Peyer's patch (tissue), 4 donors: Measurements from ENCODE around the gene TRIM23. TPM values are rescaled to one million over a fixed set of nuclear protein-coding genes. Genes with fewer than 3 reads are reported as not detected.
"Not testable (repeated sequence)": the region's sequence is repeated elsewhere in the genome, so short reads cannot be mapped to it uniquely, and the experiment has no call there.

ENCODE experiments used
- DNase-seq, 3 donors: peaks; one replicate each; pipeline ENCODE4 v3.0.0-alpha.2; 2017 to 2019
- H3K27ac ChIP-seq, 4 donors: fragments of 200-600 bp; sonication (generic); one replicate each; pipeline ENCODE4 v1.5.1; 2016 to 2019
- H3K27me3 ChIP-seq, 2 donors: fragments of 200-600 bp; sonication (generic); one replicate each; pipeline ENCODE4 v1.5.1; 2019
- H3K36me3 ChIP-seq, 3 donors: fragments of 200-600 bp; sonication (generic); one replicate each; pipeline ENCODE4 v1.5.1; 2016 to 2019
- H3K4me1 ChIP-seq, 4 donors: fragments of 200-600 bp; sonication (generic); one replicate each; pipeline ENCODE4 v1.5.1; 2016 to 2019
- H3K4me3 ChIP-seq, 4 donors: fragments of 200-600 bp; sonication (generic); 1 replicate in 3 of 4; 2 replicates in 1 of 4; pipeline ENCODE4 v1.5.1; 2016 to 2019; ENCODE audit warnings: mild to moderate bottlenecking in 1 of 4
- H3K9me3 ChIP-seq, 4 donors: fragments of 200-600 bp; sonication (generic); one replicate each; pipeline ENCODE4 v1.5.1; 2016 to 2019; ENCODE audit warnings: mild to moderate bottlenecking in 1 of 4
- POLR2A ChIP-seq, 2 donors: fragments of 450-650 bp; IDR thresholded peaks; one replicate each; pipeline ENCODE4 v1.5.1; 2017; ENCODE audit warnings: antibody characterized with exemption in 2 of 2, mild to moderate bottlenecking in 2 of 2, moderate library complexity in 2 of 2
- total RNA-seq, 4 donors: library from RNA; depleted of rRNA; stranded (reverse); fragments of >200 nt; gene quantifications; one replicate each; pipeline ENCODE4 v1.1.0, GENCODE V29; 2016
- TF ChIP-seq, protein P1 (sequence below), 6 experiments: fragments of 450-650 bp in 4 of 6; fragments of 200-600 bp in 2 of 6; sonication (generic) in 1 of 6; IDR thresholded peaks; one replicate each; pipeline ENCODE4 v1.5.1; 2017 to 2019; ENCODE audit warnings: antibody characterized with exemption in 6 of 6, mild to moderate bottlenecking in 3 of 6, moderate library complexity in 1 of 6

TRIM23 gene
- total RNA-seq, 4 donors from 2014 or later = 5.1 to 11.8 (median 10.0) TPM

DNA sequence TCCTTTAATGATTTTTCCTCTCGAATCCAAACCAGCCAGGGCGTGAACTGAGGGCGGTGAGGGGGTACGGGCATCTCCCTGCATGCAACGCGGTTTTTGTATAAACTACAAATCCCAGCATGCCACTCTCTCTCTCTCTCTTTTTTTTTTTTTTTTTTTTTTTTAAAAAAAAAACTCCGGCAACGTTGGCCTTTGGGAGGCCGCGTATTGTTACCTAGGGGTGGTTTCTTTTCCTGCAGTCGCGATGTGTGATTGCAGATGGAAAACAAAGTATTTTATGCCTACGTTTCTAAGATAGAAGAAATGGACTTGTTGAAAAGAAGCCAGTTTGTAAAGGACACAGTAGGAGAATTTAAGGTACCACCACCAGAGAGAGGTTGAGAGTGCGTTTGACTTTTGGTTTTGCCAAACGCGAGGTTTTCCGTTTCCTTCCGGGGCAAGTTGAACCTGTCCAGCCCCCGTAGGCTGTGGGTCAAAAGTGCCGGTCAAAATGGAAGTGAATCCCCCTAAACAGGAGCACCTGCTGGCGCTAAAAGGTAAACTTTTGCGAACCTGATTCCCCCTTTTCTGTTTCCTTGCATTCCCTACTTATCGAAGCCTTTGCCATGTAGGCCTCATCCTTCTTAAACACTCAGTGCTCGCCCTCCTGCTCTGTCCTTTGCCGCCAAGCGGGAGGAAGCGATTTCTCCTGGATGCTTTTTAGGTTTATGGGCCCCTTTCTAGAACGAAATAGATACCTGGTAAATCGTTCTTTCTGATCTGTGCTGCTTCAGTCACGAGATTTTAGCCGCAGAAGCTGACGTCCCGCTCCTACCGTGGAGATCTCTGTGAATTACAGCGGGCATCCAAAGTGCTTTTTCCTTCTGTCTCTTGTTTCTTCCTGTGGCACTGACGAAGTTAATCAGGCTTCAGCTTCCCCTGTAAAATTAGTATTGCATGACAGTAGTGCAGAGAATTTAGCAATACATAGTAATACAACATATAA is 730 bp upstream of the TRIM23 start, which contains the start of the genes SHLD3 and TRAPPC13:
Gene SHLD3 (plus strand): TSS at position 457 of the 985 bp plus-strand sequence. CDS start 4,561 bp downstream, outside the sequence.
Gene TRAPPC13 (plus strand): TSS at position 457 of the 985 bp plus-strand sequence. CDS start 34 bp downstream, at position 491.
- Histone ChIP-seq H3K4me1 (peaks cover 0 to 32% (median 10%) of the 10 kb centered on the region in 4 donors), H3K4me3 (peak within 1 kb of the TSS; percentile 65 to 96 (median 76)), H3K27ac (peak within 1 kb of the TSS; percentile 76 to 91 (median 80)), H3K9me3 (no peaks in the 10 kb centered on the region), H3K27me3 (no peaks in the 10 kb centered on the region), H3K36me3 (peaks cover 0 to 8% (median 0%) of the 10 kb centered on the region in 3 donors)
- peak; percentile 75 to 93 (median 83) for DNase-seq
- TF ChIP-seq, protein P1, sequence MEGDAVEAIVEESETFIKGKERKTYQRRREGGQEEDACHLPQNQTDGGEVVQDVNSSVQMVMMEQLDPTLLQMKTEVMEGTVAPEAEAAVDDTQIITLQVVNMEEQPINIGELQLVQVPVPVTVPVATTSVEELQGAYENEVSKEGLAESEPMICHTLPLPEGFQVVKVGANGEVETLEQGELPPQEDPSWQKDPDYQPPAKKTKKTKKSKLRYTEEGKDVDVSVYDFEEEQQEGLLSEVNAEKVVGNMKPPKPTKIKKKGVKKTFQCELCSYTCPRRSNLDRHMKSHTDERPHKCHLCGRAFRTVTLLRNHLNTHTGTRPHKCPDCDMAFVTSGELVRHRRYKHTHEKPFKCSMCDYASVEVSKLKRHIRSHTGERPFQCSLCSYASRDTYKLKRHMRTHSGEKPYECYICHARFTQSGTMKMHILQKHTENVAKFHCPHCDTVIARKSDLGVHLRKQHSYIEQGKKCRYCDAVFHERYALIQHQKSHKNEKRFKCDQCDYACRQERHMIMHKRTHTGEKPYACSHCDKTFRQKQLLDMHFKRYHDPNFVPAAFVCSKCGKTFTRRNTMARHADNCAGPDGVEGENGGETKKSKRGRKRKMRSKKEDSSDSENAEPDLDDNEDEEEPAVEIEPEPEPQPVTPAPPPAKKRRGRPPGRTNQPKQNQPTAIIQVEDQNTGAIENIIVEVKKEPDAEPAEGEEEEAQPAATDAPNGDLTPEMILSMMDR (IDR thresholded peaks at IDR 0.05) = peak in 3 of 6 experiments; percentile 13 to 26 (median 15)
- TF ChIP-seq POLR2A (IDR thresholded peaks at IDR 0.05) = no peak

DNA sequence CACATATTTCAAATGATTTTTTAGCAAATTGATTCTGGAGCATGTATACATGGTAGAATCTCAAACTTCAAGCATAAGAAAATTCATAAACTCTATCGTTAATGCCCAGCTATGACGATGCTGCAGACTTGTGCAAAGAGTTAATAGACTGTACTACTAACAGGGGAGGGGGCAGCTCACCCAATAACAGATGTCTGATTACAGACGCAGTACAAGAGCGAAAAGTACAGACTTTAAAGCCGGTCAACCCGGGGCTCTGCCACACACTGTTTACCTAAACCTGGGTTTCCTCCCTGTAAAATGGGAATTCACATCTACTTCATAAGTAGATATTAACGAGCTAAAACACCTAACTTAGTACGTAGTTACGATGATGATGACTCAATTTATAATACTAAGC is 651 bp downstream of the TRIM23 start:
- no peaks in the 10 kb centered on the region for H3K36me3 ChIP-seq
- peak overlapping the region; percentile 65 to 96 (median 76) for H3K4me3 ChIP-seq
- H3K4me1 ChIP-seq = peaks cover 0 to 32% (median 10%) of the 10 kb centered on the region in 4 donors
- H3K27me3 ChIP-seq = no peaks in the 10 kb centered on the region
- peak overlapping the region in 3 of 4 donors; percentile 77 to 91 (median 82) for H3K27ac ChIP-seq
- H3K9me3 ChIP-seq = no peaks in the 10 kb centered on the region
- DNase-seq = no peak
- no peak for TF ChIP-seq POLR2A (IDR thresholded peaks at IDR 0.05)
- TF ChIP-seq, protein P1 (IDR thresholded peaks at IDR 0.05) = no peak

DNA sequence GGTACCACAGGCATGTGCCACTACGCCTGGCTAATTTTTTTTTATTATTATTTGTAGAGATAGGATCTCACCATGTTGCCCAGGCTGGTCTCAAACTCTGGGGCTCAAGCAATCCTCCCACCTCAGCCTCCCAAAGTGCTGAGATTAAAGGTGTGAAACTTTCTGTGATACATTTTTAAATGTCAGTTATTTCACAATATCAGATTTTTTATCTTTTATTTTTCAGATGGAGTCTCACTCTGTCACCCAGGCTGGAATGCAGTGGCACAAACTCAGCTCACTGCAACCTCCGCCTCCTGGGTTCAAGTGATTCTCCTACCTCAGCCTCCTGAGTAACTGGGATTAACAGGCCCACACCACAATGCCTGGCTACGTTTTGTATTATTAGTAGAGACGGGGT is 2.2 kb downstream of the TRIM23 start:
- H3K9me3 ChIP-seq, H3K36me3 ChIP-seq, H3K27me3 ChIP-seq, H3K4me3 ChIP-seq, DNase-seq, H3K27ac ChIP-seq: not testable (repeated sequence)
- H3K4me1 ChIP-seq = peaks cover 0 to 32% (median 10%) of the 10 kb centered on the region in 4 donors

DNA sequence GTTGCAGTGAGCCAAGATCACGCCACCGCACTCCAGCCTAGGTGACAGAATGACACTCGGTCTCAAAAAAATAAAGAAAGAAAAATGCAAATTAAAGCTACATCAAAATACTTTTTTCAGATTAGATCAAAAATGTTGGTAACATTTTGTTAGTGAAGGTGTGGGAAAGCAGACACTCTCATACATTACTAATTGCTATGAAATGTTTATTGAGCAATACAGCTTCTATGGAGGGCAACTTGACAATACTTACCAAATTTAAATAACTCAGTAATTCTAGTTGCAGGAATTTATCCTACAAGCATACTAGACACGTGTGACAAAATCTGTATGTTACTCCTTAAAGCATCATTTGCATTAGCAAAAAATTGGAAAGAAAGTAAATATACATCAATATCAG is 4.1 kb downstream of the TRIM23 start:
- Histone ChIP-seq H3K27me3 (no peaks in the 10 kb centered on the region), H3K27ac (no peak overlapping the region), H3K4me1 (peaks cover 0 to 17% (median 6%) of the 10 kb centered on the region in 4 donors), H3K9me3 (no peaks in the 10 kb centered on the region), H3K36me3 (peaks cover 0 to 13% (median 0%) of the 10 kb centered on the region in 3 donors), H3K4me3 (no peak overlapping the region)
- TF ChIP-seq POLR2A (IDR thresholded peaks at IDR 0.05) = no peak
- TF ChIP-seq, protein P1 (IDR thresholded peaks at IDR 0.05) = no peak
- DNase-seq = no peak

DNA sequence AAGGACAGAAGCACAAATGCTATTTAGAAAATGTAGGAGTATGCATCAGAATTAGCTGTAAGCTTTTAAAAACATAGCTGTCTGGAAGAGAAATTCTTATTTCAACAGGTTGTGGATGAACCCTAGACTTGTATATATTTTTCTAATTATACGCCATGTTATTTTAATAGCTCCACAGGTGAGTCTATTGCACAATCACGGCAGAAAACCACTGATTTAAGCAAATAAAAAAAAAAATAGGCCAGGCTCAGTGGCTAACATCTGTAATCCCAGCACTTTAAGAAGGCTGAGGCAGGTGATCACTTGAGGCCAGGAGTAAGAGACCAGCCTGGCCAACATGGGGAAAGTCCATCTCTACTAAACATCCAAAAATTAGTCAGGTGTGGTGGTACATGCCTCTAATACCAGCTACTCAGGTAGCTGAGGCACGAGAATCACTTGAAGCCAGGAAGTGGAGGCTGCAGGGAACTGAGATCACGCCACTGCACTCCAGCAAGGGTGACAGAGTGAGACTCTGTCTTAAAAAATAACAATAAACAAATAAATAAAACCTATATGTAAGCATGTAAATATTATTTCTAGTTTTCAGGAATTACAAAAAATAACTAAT is 11.7 kb downstream of the TRIM23 start:
- Histone ChIP-seq H3K4me3 (no peak overlapping the region), H3K27ac (no peak overlapping the region), H3K4me1 (no peaks in the 10 kb centered on the region), H3K9me3 (no peaks in the 10 kb centered on the region), H3K27me3 (no peaks in the 10 kb centered on the region), H3K36me3 (peaks cover 0 to 74% (median 0%) of the 10 kb centered on the region in 3 donors)
- TF ChIP-seq, protein P1 (IDR thresholded peaks at IDR 0.05) = no peak
- TF ChIP-seq POLR2A (IDR thresholded peaks at IDR 0.05) = no peak
- DNase-seq = no peak
